Testis (tissue), 2 donors: ENCODE measurements around the gene CENPH.
"Not testable (repeated sequence)": the region's sequence is repeated elsewhere in the genome, so short reads cannot be mapped to it uniquely, and the experiment has no call there.

ENCODE experiments used
- CTCF ChIP-seq, 3 experiments: fragments of 450-650 bp in 2 of 3; fragments of 200-600 bp in 1 of 3; sonication (generic) in 1 of 3; IDR thresholded peaks; one replicate each; pipeline ENCODE4 v1.5.1; 2016 to 2019; ENCODE audit warnings: antibody characterized with exemption in 3 of 3, mild to moderate bottlenecking in 2 of 3, moderate library complexity in 1 of 3
- POLR2A ChIP-seq: fragments of 450-650 bp; IDR thresholded peaks from one replicate; pipeline ENCODE4 v1.6.1; 2017; ENCODE audit warnings: antibody characterized with exemption, mild to moderate bottlenecking, moderate library complexity

GRCh38 chr5:69220833-69221232 lies 31.4 kb downstream of the CENPH start:
- TF ChIP-seq CTCF (IDR thresholded peaks at IDR 0.05); POLR2A: not testable (repeated sequence)
